GM12878 (cell line): ENCODE results near the gene LASP1. TPM values are rescaled to one million over a fixed set of nuclear protein-coding genes. Genes with fewer than 3 reads are reported as not detected.

ENCODE experiments used
- ATAC-seq: fragments of 200-7000 bp; cut with Tn5 transposase; 3 replicates; pipeline ENCODE4 v1.9.1; 2020; ENCODE audit warnings: mild to moderate bottlenecking, moderate library complexity
- BruUV-seq: library from RNA; stranded (reverse); fragments of 400-500 nt; replicated peaks from 2 replicates; lab custom pipeline; 2021; lab: Mats Ljungman, UMichigan
- CTCF ChIA-PET: fragments of 300-600 bp; sonication (Branson Sonifier 250); formaldehyde crosslinking; extraction: SDS; loops from one replicate; lab custom pipeline; 2021; ENCODE audit warnings: inconsistent platforms; lab: Yijun Ruan, JAX
- POLR2A ChIA-PET: fragments of 350-600 bp; formaldehyde crosslinking; extraction: SDS; loops from one replicate; lab custom pipeline; 2021; ENCODE audit warnings: inconsistent platforms; lab: Charles Lee
- RAD21 ChIA-PET: fragments of 300-600 bp; sonication (Branson Sonifier 250); formaldehyde crosslinking; loops from one replicate; lab custom pipeline; 2023; ENCODE audit warnings: antibody characterized with exemption; ENCODE audit not compliant: unreplicated experiment; lab: Charles Lee
- SMC1A ChIA-PET: fragments of 300-600 bp; sonication (Branson Sonifier 250); formaldehyde crosslinking; loops from one replicate; lab custom pipeline; 2023; ENCODE audit not compliant: unreplicated experiment, uncharacterized antibody; lab: Charles Lee
- DNase-seq: peaks from one replicate; pipeline ENCODE4 v3.0.0-alpha.2; 2011; ENCODE audit warnings: low read depth, low spot score
- FAIRE-seq: peaks from 3 replicates; lab custom pipeline; 2011; peaks lifted over from hg19 to GRCh38; lab: Jason Lieb, UNC
- H2AFZ ChIP-seq: 2 replicates; pipeline ENCODE4 v1.6.0; 2011; ENCODE audit warnings: low read depth, low read length, control low read depth; ENCODE audit not compliant: control insufficient read depth
- H3K27ac ChIP-seq: 2 replicates; pipeline ENCODE4 v1.5.1; 2011; ENCODE audit warnings: control low read depth; ENCODE audit not compliant: control insufficient read depth, insufficient read depth
- H3K27me3 ChIP-seq, 2 experiments: replicated peaks in 1 of 2; 2 replicates each; pipeline versions ENCODE4 v1.6.0 to v1.6.1; 2011; ENCODE audit warnings: low read length in 1 of 2; ENCODE audit not compliant: control insufficient read depth in 2 of 2, insufficient read depth in 2 of 2
- H3K36me3 ChIP-seq, 2 experiments: 2 replicates each; pipeline ENCODE4 v1.5.1; 2011; ENCODE audit warnings: low read length in 1 of 2; ENCODE audit not compliant: control insufficient read depth in 2 of 2, insufficient read depth in 2 of 2
- H3K4me1 ChIP-seq: 2 replicates; pipeline ENCODE4 v1.6.1; 2011; ENCODE audit warnings: mild to moderate bottlenecking, low read length, moderate library complexity, mixed read lengths; ENCODE audit not compliant: control insufficient read depth, insufficient read depth
- H3K4me2 ChIP-seq: 2 replicates; pipeline ENCODE4 v1.6.0; 2011; ENCODE audit warnings: control low read depth; ENCODE audit not compliant: control insufficient read depth, insufficient read depth
- H3K4me3 ChIP-seq: fragments of 200-600 bp; sonication (generic); 2 replicates; pipeline ENCODE4 v1.5.1; 2016
- H3K79me2 ChIP-seq: 2 replicates; pipeline ENCODE4 v1.6.0; 2011; ENCODE audit warnings: low read length; ENCODE audit not compliant: control insufficient read depth, insufficient read depth
- H3K9ac ChIP-seq: 2 replicates; pipeline ENCODE4 v1.8.0; 2011; ENCODE audit warnings: low read length, control low read depth, mixed read lengths; ENCODE audit not compliant: control insufficient read depth, insufficient read depth
- H3K9me3 ChIP-seq: replicated peaks from 3 replicates; pipeline ENCODE4 v1.5.1; 2011; ENCODE audit warnings: mild to moderate bottlenecking, low read length; ENCODE audit not compliant: control insufficient read depth, insufficient read depth
- H4K20me1 ChIP-seq: 2 replicates; pipeline ENCODE4 v1.6.0; 2011; ENCODE audit not compliant: control insufficient read depth, insufficient read depth
- ATF2 ChIP-seq: IDR thresholded peaks from 2 replicates; pipeline ENCODE4 v1.6.1; 2012; ENCODE audit warnings: low read length, inconsistent platforms
- BHLHE40 ChIP-seq, 2 experiments: fragments of 450-650 bp in 1 of 2; IDR thresholded peaks; 2 replicates each; pipeline ENCODE4 v1.6.1; 2011 to 2017; ENCODE audit warnings: low read depth in 2 of 2, borderline replicate concordance in 1 of 2, improper control_type of control experiment in 1 of 2, low read length in 1 of 2, mild to moderate bottlenecking in 1 of 2
- BMI1 ChIP-seq: fragments of 450-650 bp; IDR thresholded peaks from 2 replicates; pipeline ENCODE4 v1.6.1; 2016; ENCODE audit warnings: mild to moderate bottlenecking, moderate library complexity, borderline replicate concordance
- CEBPB ChIP-seq, 2 experiments: fragments of 150-350 bp in 1 of 2; IDR thresholded peaks; 2 replicates each; pipeline ENCODE4 v1.6.1; 2012 to 2014; ENCODE audit warnings: low read depth in 2 of 2, low read length in 2 of 2, borderline replicate concordance in 1 of 2, inconsistent platforms in 1 of 2
- CTCF ChIP-seq, 3 experiments: IDR thresholded peaks in 2 of 3; conservative IDR thresholded peaks in 1 of 3; 2 replicates each; pipeline ENCODE4 v1.5.1; 2011; ENCODE audit warnings: low read depth in 3 of 3, low read length in 3 of 3, mild to moderate bottlenecking in 3 of 3, control low read depth in 2 of 3, moderate library complexity in 2 of 3, inconsistent platforms in 1 of 3, mixed read lengths in 1 of 3; ENCODE audit not compliant: control insufficient read depth in 2 of 3, insufficient read depth in 1 of 3; ENCODE audit errors: extremely low read depth in 1 of 3
- EED ChIP-seq: sonication (generic); IDR thresholded peaks from 2 replicates; pipeline ENCODE4 v1.6.1; 2016; ENCODE audit warnings: antibody characterized with exemption, low read depth
- ETV6 ChIP-seq, 2 experiments: fragments of 450-650 bp in 1 of 2; IDR thresholded peaks in 1 of 2; conservative IDR thresholded peaks in 1 of 2; 2 replicates each; pipeline ENCODE4 v1.6.1; 2014; ENCODE audit warnings: antibody characterized with exemption in 1 of 2, borderline replicate concordance in 1 of 2, low read depth in 1 of 2, mild to moderate bottlenecking in 1 of 2, moderate library complexity in 1 of 2
- IKZF1 ChIP-seq: fragments of 450-650 bp; conservative IDR thresholded peaks from 2 replicates; pipeline ENCODE4 v1.6.1; 2017; ENCODE audit warnings: antibody characterized with exemption, mild to moderate bottlenecking
- NR2C1 ChIP-seq: fragments of 450-650 bp; IDR thresholded peaks from 2 replicates; pipeline ENCODE4 v1.6.1; 2017; ENCODE audit warnings: antibody characterized with exemption, mild to moderate bottlenecking, moderate library complexity
- NR2F1 ChIP-seq: fragments of 450-650 bp; conservative IDR thresholded peaks from 2 replicates; pipeline ENCODE4 v1.6.1; 2017; ENCODE audit warnings: mild to moderate bottlenecking
- RB1 ChIP-seq: fragments of 450-650 bp; formaldehyde crosslinking; IDR thresholded peaks from 2 replicates; pipeline ENCODE4 v1.6.1; 2017; ENCODE audit warnings: mild to moderate bottlenecking, borderline replicate concordance
- RUNX3 ChIP-seq: IDR thresholded peaks from 2 replicates; pipeline ENCODE4 v1.6.1; 2012; ENCODE audit warnings: low read length, inconsistent platforms
- SIX5 ChIP-seq: IDR thresholded peaks from 2 replicates; pipeline ENCODE4 v1.6.1; 2011; ENCODE audit warnings: mild to moderate bottlenecking, low read depth, low read length, moderate library complexity; ENCODE audit not compliant: severe bottlenecking
- SRF ChIP-seq, 2 experiments: IDR thresholded peaks; 2 replicates each; pipeline ENCODE4 v1.6.1; 2011; ENCODE audit warnings: low read depth in 2 of 2, low read length in 2 of 2, mild to moderate bottlenecking in 1 of 2, moderate library complexity in 1 of 2
- TAF1 ChIP-seq: IDR thresholded peaks from 2 replicates; pipeline ENCODE4 v1.6.1; 2011; ENCODE audit warnings: mild to moderate bottlenecking, low read depth, low read length, borderline replicate concordance
- TCF7 ChIP-seq: IDR thresholded peaks from 2 replicates; pipeline ENCODE4 v1.6.1; 2014; ENCODE audit warnings: antibody characterized with exemption, borderline replicate concordance
- WRNIP1 ChIP-seq: IDR thresholded peaks from 2 replicates; pipeline ENCODE4 v1.6.1; 2011; ENCODE audit warnings: low read depth, low read length, improper control_type of control experiment, borderline replicate concordance
- ZBED1 ChIP-seq: IDR thresholded peaks from 2 replicates; pipeline ENCODE4 v1.6.1; 2016; ENCODE audit warnings: borderline replicate concordance
- WGBS: methylation state at CpG from one replicate; pipeline ENCODE4 v1.1.6; 2016; ENCODE audit warnings: low lambda C conversion rate; ENCODE audit not compliant: insufficient replicate concordance, insufficient coverage; ENCODE audit errors: missing lambda C conversion rate; 5-methylcytosine and 5-hydroxymethylcytosine counted together
- in situ Hi-C: fragments of 300-500 bp; cut with MboI; formaldehyde crosslinking; loops from 9 replicates; pipeline ENCODE4 v1.14.3; 2018; ENCODE audit warnings: mixed read lengths
- intact Hi-C: fragments of 100-400 bp; cut with micrococcal nuclease; formaldehyde crosslinking; loops from one replicate; pipeline ENCODE4 v1.14.2; 2022; ENCODE audit not compliant: unreplicated experiment
- polyA plus RNA-seq, 11 experiments: library from polyadenylated mRNA; depleted of rRNA in 4 of 11; unstranded in 6 of 11; stranded (reverse) in 5 of 11; fragments of >200 nt; fragmentation: Nextera tagmentation in 4 of 11; fragmentation: Illumina TruSeq in 1 of 11; extraction: Ambion mirVana in 4 of 11; extraction: Trizol in 1 of 11; gene quantifications; 1 replicate in 1 of 11; 2 replicates in 10 of 11; pipeline versions ENCODE4 v1.2.1 to v1.2.3, GENCODE V29; 2011 to 2016; ENCODE audit warnings: inconsistent platforms in 2 of 11, missing spikeins in 2 of 11, low read depth in 1 of 11
- total RNA-seq, 4 experiments: library from RNA; depleted of rRNA in 3 of 4; stranded (reverse); fragments of >200 nt in 3 of 4; fragmentation: Illumina TruSeq in 1 of 4; extraction: Trizol in 1 of 4; gene quantifications; 2 replicates each; pipeline versions ENCODE4 v1.2.1 to v1.2.3, GENCODE V29; 2013 to 2021

Gene LASP1
- total and polyA plus RNA-seq, 10 of the 15 experiments (the other 5 are each of a cell fraction or from before 2014, with no cell fraction given), result 21.0 to 114 (median 59.3) TPM

GRCh38 chr17:38867968-38868816 lies 1.7 kb upstream of the LASP1 start:
- BruUV-seq, result TSS peak; percentile 84
- peak overlapping the region; percentile 80 for H2AFZ ChIP-seq
- H3K36me3 ChIP-seq, result peaks cover 0 to 9% of the 10 kb centered on the region in 2 experiments; a peak in 1 of 4 replicates
- peak overlapping the region; percentile 87 for H3K4me3 ChIP-seq
- no peaks in the 10 kb centered on the region for H3K9me3 ChIP-seq
- CTCF ChIA-PET, result interaction anchor here (0.6 to 5.4 kb wide), 10 partner anchors 9 to 285 kb away, joined by 3 to 27 read pairs (median 5); partner anchors contain the start of genes EPOP and RPL23
- H3K9ac ChIP-seq, result peak overlapping the region; percentile 93
- FAIRE-seq, result peak; percentile 72
- POLR2A ChIA-PET, result interaction anchor here (0.7 to 6.3 kb wide), 9 partner anchors 14 to 117 kb away, joined by 3 to 61 read pairs (median 5); partner anchors contain the start of genes PIP4K2B, PSMB3 and RPL23
- H3K4me2 ChIP-seq, result peak overlapping the region; percentile 83
- H3K27me3 ChIP-seq, result no peaks in the 10 kb centered on the region
- RAD21 ChIA-PET, result interaction anchor here (0.9 to 4.9 kb wide), 10 partner anchors 14 to 285 kb away, joined by 3 to 33 read pairs (median 5); partner anchors contain the start of genes EPOP, PIP4K2B, PSMB3 and RPL23
- WGBS, result 1% methylated on average over 25 of the region's 25 CpGs
- peak; percentile 4 for ATAC-seq
- peaks cover 32% of the 10 kb centered on the region for H3K79me2 ChIP-seq
- H3K4me1 ChIP-seq, result peaks cover 24% of the 10 kb centered on the region
- intact Hi-C loops, result loop anchor here (2.0 to 10.0 kb wide), 4 partner anchors 15 to 284 kb away; partner anchors contain the start of genes EPOP, PLXDC1, PSMB3 and RPL23
- SMC1A ChIA-PET, result interaction anchor here (1.2 to 3.4 kb wide), 7 partner anchors 10 to 193 kb away, joined by 3 to 20 read pairs (median 7); partner anchors contain the start of gene RPL23
- peak; percentile 51 for DNase-seq
- in situ Hi-C loops, result no loop called here
- H4K20me1 ChIP-seq, result peaks cover 9% of the 10 kb centered on the region; the same call in 1 of the 2 replicates
- peak overlapping the region; percentile 98 for H3K27ac ChIP-seq
- TF ChIP-seq BHLHE40 (IDR thresholded peaks at IDR 0.05; ENCODE audit: borderline replicate concordance in 1 of 2, low read depth in 2 of 2, low read length in 1 of 2) (peak; percentile 3 to 26; a peak in 1 of 4 replicates), WRNIP1 (0 out of 2 replicates have a peak, but pooled peaks have one; percentile 20), NR2C1 (peak; percentile 51; the same call in 1 of the 2 replicates), BMI1 (no peak), SRF (IDR thresholded peaks at IDR 0.05; ENCODE audit: low read depth in 2 of 2, low read length in 2 of 2) (0 out of 4 replicates have a peak, but pooled peaks of 1 of the 2 experiments have one; percentile 48), IKZF1 (no peak; the same call in 1 of the 2 replicates), ZBED1 (0 out of 2 replicates have a peak, but pooled peaks have one; percentile 5), RB1 (no peak), CTCF (IDR thresholded peaks at IDR 0.05 in 2 of 3, conservative IDR thresholded peaks at IDR 0.05 in 1 of 3; ENCODE audit: control insufficient read depth in 2 of 3, extremely low read depth in 1 of 3, insufficient read depth in 1 of 3, low read depth in 3 of 3, low read length in 3 of 3) (0 out of 6 replicates have a peak, but pooled peaks of 1 of the 3 experiments have one; percentile 12), RUNX3 (peak; percentile 17; the same call in 1 of the 2 replicates), NR2F1 (peak; percentile 33; the same call in 1 of the 2 replicates), ATF2 (peak; percentile 12; the same call in 1 of the 2 replicates), EED (0 out of 2 replicates have a peak, but pooled peaks have one; percentile 30), CEBPB (IDR thresholded peaks at IDR 0.05; ENCODE audit: borderline replicate concordance in 1 of 2, low read depth in 2 of 2, low read length in 2 of 2) (no peak), ETV6 (conservative IDR thresholded peaks at IDR 0.05 in 1 of 2, IDR thresholded peaks at IDR 0.05 in 1 of 2; ENCODE audit: borderline replicate concordance in 1 of 2, low read depth in 1 of 2) (peak in 1 of 2 experiments; percentile 5; a peak in 1 of 4 replicates), SIX5 (no peak), TAF1 (0 out of 2 replicates have a peak, but pooled peaks have one; percentile 13), TCF7 (peak; percentile 26; the same call in 1 of the 2 replicates)
